Activated naive CD4-positive, alpha-beta T cell treated with anti-CD3 and anti-CD28 coated beads, Interleukin-2, amount 50 U/mL, for 24 hours (primary cell): ENCODE data around the gene MAPK10.

Source experiments
- H3K27ac Mint-ChIP-seq: one replicate; pipeline ENCODE4 v1.8.0; 2021; ENCODE audit warnings: mild to moderate bottlenecking, mixed read lengths
- H3K27me3 Mint-ChIP-seq: one replicate; pipeline ENCODE4 v1.8.0; 2021; ENCODE audit warnings: mixed read lengths
- H3K36me3 Mint-ChIP-seq: one replicate; pipeline ENCODE4 v1.8.0; 2021; ENCODE audit warnings: mixed read lengths
- H3K4me1 Mint-ChIP-seq: one replicate; pipeline ENCODE4 v1.8.0; 2021; ENCODE audit warnings: mixed read lengths
- H3K4me3 Mint-ChIP-seq: one replicate; pipeline ENCODE4 v1.8.0; 2021; ENCODE audit warnings: mild to moderate bottlenecking, mixed read lengths
- H3K9me3 Mint-ChIP-seq: one replicate; pipeline ENCODE4 v1.8.0; 2021; ENCODE audit warnings: mixed read lengths

Gene MAPK10

GRCh38 chr4:86132468-86132867, 227.4 kb downstream of the MAPK10 start:
- Mint-ChIP-seq H3K36me3 (no peaks in the 10 kb centered on the region), H3K9me3 (no peaks in the 10 kb centered on the region), H3K4me3 (no peak overlapping the region), H3K4me1 (no peaks in the 10 kb centered on the region), H3K27ac (no peak overlapping the region), H3K27me3 (no peaks in the 10 kb centered on the region)

DNA sequence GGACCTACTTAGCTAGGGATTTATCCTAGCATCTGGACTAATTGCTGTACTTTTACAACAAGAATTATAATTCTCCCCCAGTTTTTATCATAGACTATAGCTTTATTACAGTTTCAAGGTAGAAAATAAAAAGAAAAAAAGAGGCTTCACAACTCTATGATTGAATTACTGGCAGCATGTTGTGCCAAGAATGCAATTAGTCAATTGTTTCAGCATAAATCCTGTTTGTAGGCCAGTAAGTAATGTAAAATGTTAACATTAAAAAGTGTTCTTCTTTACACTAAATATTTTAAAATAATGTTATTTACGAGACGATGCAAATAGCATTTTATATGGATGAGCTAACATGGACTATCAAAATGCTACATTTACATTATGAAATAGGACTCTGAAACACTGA, 228.4 kb downstream of the MAPK10 start:
- H3K27ac Mint-ChIP-seq: no peak overlapping the region

DNA sequence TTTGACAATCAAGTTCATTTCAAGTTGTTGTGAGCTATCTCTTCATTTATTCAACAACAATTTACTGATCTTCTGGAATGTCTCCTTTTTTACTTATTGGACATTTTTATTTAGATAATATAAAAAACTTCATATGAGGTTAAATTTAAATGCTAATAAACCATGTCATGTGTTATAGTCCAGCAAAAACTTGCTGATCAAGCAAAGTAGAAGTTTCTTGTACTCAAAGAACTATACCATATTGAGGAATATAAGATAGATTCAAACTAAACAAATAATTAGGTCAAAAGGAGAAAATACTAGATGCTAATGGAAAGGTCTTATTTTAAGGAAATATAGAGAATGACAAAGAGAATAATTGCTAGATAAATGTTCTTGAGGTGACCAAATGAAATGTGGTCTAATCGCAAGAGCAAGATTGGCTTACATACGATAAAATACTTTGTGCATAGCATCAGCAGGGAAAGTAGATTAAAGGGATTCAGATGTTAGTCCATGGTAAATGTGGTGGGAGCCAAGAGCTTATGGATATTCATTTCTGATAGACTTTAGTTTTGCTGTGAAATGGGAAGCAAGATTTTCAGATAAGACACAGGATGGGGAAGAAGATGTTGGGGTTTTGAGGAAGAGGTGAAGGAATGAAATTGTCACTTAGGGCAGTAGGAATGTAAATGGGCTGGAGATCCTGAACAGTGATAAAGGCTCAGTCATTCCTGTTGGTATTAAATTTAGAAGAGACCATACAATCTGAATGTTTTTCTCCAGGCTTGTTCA, 229.5 kb downstream of the MAPK10 start:
- Mint-ChIP-seq H3K36me3 (no peaks in the 10 kb centered on the region), H3K4me1 (no peaks in the 10 kb centered on the region), H3K27me3 (no peaks in the 10 kb centered on the region), H3K4me3 (no peak overlapping the region), H3K9me3 (no peaks in the 10 kb centered on the region), H3K27ac (no peak overlapping the region)

More for the DNA sequence above, 228.4 kb downstream of the MAPK10 start:
- Mint-ChIP-seq H3K36me3 (no peaks in the 10 kb centered on the region), H3K4me3 (no peak overlapping the region), H3K9me3 (no peaks in the 10 kb centered on the region), H3K27me3 (no peaks in the 10 kb centered on the region), H3K4me1 (no peaks in the 10 kb centered on the region)

- Mint-ChIP-seq H3K9me3 (no peaks in the 10 kb centered on the region), H3K27ac (no peak overlapping the region), H3K36me3 (no peaks in the 10 kb centered on the region), H3K4me1 (no peaks in the 10 kb centered on the region), H3K4me3 (no peak overlapping the region), H3K27me3 (no peaks in the 10 kb centered on the region)
Observed at GRCh38 chr4:86129546-86129945, 230.3 kb downstream of the MAPK10 start.

GRCh38 chr4:86122404-86122803, 237.4 kb downstream of the MAPK10 start:
- no peaks in the 10 kb centered on the region for H3K4me1 Mint-ChIP-seq
- H3K4me3 Mint-ChIP-seq: no peak overlapping the region
- H3K36me3 Mint-ChIP-seq: no peaks in the 10 kb centered on the region

GRCh38 chr4:86118711-86119110, 241.1 kb downstream of the MAPK10 start:
- Mint-ChIP-seq H3K36me3 (no peaks in the 10 kb centered on the region), H3K27ac (no peak overlapping the region), H3K4me1 (no peaks in the 10 kb centered on the region), H3K27me3 (no peaks in the 10 kb centered on the region), H3K4me3 (no peak overlapping the region), H3K9me3 (no peaks in the 10 kb centered on the region)

More at GRCh38 chr4:86122404-86122803, 237.4 kb downstream of the MAPK10 start:
- Mint-ChIP-seq H3K27me3 (no peaks in the 10 kb centered on the region), H3K27ac (no peak overlapping the region), H3K9me3 (no peaks in the 10 kb centered on the region)

DNA sequence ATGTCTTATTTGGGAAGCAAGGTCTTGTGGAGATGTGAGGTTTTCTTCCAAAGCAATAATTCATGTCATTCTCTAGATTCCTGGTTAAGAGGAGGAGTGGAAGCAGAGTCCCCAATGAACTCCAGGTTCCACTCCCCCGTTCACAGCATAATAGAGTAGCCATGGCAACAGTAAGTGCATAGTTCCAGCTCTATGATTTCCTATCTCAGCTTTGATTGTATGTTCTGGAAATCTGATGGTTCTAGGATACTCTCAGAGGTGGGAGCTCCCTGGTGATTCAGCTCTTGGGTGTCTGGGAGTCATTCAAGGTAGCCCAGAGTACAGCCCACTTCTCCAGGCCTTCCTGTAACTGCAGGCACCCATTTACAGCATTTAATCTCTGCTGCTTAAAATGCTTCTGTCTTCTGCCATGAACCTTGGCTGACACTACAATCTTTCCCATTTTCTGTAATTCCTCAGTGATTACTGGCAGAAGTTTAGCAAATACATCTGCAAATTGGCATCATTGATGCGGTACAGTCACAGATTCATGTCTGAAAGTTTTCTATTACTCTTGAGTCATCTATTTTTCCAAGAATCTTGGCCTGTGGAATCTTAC, 242.0 kb downstream of the MAPK10 start:
- H3K4me1 Mint-ChIP-seq: no peaks in the 10 kb centered on the region
- H3K9me3 Mint-ChIP-seq: peaks cover 4% of the 10 kb centered on the region
- no peak overlapping the region for H3K4me3 Mint-ChIP-seq
- no peaks in the 10 kb centered on the region for H3K36me3 Mint-ChIP-seq
- H3K27me3 Mint-ChIP-seq: no peaks in the 10 kb centered on the region
- H3K27ac Mint-ChIP-seq: no peak overlapping the region

GRCh38 chr4:86114563-86114962, 245.3 kb downstream of the MAPK10 start:
- no peak overlapping the region for H3K27ac Mint-ChIP-seq
- H3K4me3 Mint-ChIP-seq: no peak overlapping the region
- no peaks in the 10 kb centered on the region for H3K4me1 Mint-ChIP-seq
- H3K27me3 Mint-ChIP-seq: no peaks in the 10 kb centered on the region
- peaks cover 7% of the 10 kb centered on the region for H3K9me3 Mint-ChIP-seq
- H3K36me3 Mint-ChIP-seq: no peaks in the 10 kb centered on the region

GRCh38 chr4:86108834-86109233, 251.0 kb downstream of the MAPK10 start:
- Mint-ChIP-seq H3K27me3 (no peaks in the 10 kb centered on the region), H3K27ac (no peak overlapping the region), H3K9me3 (peaks cover 14% of the 10 kb centered on the region), H3K36me3 (no peaks in the 10 kb centered on the region), H3K4me3 (no peak overlapping the region), H3K4me1 (no peaks in the 10 kb centered on the region)

GRCh38 chr4:86108137-86108536, 251.7 kb downstream of the MAPK10 start:
- Mint-ChIP-seq H3K9me3 (peaks cover 13% of the 10 kb centered on the region), H3K4me3 (no peak overlapping the region), H3K4me1 (no peaks in the 10 kb centered on the region), H3K27ac (no peak overlapping the region), H3K36me3 (no peaks in the 10 kb centered on the region), H3K27me3 (no peaks in the 10 kb centered on the region)

DNA sequence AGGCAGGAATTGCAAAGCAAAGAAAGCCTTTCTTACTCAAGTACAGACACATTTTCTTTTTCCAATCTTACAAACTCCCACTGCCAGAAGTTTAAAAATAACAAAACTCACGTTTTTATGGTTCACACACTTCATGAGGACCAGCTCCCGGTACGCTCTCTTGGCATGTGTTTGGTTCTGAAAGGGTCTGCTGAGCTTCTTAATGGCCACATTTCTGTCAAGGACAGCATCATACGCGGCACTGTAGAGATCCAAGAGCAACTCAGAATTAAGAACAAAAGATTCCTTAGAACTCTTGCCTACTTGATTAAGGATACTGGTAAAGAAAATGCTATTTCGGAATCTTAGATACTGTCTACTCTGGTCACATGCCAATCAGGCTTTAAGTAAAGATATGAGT, 252.7 kb downstream of the MAPK10 start:
- Mint-ChIP-seq H3K9me3 (peaks cover 7% of the 10 kb centered on the region), H3K27ac (no peak overlapping the region), H3K27me3 (no peaks in the 10 kb centered on the region)

GRCh38 chr4:86106475-86106874, 253.4 kb downstream of the MAPK10 start:
- Mint-ChIP-seq H3K36me3 (no peaks in the 10 kb centered on the region), H3K4me1 (no peaks in the 10 kb centered on the region), H3K9me3 (peaks cover 7% of the 10 kb centered on the region), H3K27me3 (no peaks in the 10 kb centered on the region), H3K27ac (no peak overlapping the region), H3K4me3 (no peak overlapping the region)

More for the DNA sequence above, 252.7 kb downstream of the MAPK10 start:
- Mint-ChIP-seq H3K4me3 (no peak overlapping the region), H3K4me1 (no peaks in the 10 kb centered on the region), H3K36me3 (no peaks in the 10 kb centered on the region)

GRCh38 chr4:86101841-86102240, 258.0 kb downstream of the MAPK10 start:
- Mint-ChIP-seq H3K4me1 (no peaks in the 10 kb centered on the region), H3K36me3 (no peaks in the 10 kb centered on the region), H3K4me3 (no peak overlapping the region), H3K9me3 (peaks cover under 1% of the 10 kb centered on the region), H3K27ac (no peak overlapping the region), H3K27me3 (no peaks in the 10 kb centered on the region)

DNA sequence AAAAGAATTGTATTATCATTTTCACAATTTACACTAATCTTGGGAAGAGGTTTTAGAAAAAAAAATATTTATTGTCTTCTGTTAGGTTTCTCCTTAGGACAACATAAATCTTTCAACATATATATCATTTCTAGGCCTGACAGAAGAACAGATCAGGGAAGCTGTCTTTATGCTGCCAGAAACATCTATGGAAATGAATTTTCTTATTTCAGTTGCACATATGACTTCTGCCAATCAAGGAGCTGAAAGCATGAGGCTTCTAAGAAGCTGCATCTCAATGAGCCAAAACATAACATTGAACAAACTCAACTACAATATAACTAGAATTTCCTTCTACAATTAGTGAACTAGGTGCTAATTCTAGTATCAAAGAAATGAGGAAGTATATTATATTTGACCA, 258.4 kb downstream of the MAPK10 start:
- no peaks in the 10 kb centered on the region for H3K9me3 Mint-ChIP-seq
- H3K4me1 Mint-ChIP-seq: no peaks in the 10 kb centered on the region
- no peaks in the 10 kb centered on the region for H3K36me3 Mint-ChIP-seq
- no peak overlapping the region for H3K4me3 Mint-ChIP-seq
- no peak overlapping the region for H3K27ac Mint-ChIP-seq
- no peaks in the 10 kb centered on the region for H3K27me3 Mint-ChIP-seq

- Mint-ChIP-seq H3K9me3 (no peaks in the 10 kb centered on the region), H3K27me3 (no peaks in the 10 kb centered on the region), H3K4me3 (no peak overlapping the region), H3K36me3 (no peaks in the 10 kb centered on the region), H3K4me1 (no peaks in the 10 kb centered on the region), H3K27ac (no peak overlapping the region)
Observed at GRCh38 chr4:86100539-86101215, 259.2 kb downstream of the MAPK10 start.

DNA sequence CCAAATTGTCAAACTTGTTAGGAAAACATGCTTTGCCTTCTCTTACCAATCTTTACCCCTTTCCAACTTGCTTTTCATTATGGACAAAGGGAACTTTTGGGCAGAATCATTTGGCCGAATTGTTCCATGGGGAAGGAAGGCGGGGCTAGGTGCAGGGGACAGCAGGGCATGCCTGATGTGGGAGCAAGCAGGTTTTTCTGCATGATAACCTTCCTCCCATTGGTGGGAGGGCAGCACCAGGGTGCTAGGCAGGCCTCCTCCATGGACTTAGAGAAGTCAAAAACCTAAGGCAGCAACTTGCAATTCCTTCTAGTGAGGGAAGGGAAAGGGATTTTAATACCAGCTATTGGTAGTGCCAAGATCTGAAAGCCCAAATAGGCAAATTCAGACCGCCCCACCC, 260.5 kb downstream of the MAPK10 start:
- H3K4me1 Mint-ChIP-seq: no peaks in the 10 kb centered on the region
- no peaks in the 10 kb centered on the region for H3K36me3 Mint-ChIP-seq
- no peak overlapping the region for H3K27ac Mint-ChIP-seq
- no peak overlapping the region for H3K4me3 Mint-ChIP-seq
- no peaks in the 10 kb centered on the region for H3K27me3 Mint-ChIP-seq
- no peaks in the 10 kb centered on the region for H3K9me3 Mint-ChIP-seq
